HEK293 (cell line): Measurements from ENCODE around the gene NKX1-1.

Experiments
- CTCF ChIA-PET: fragments of 350-600 bp; formaldehyde crosslinking; extraction: SDS; loops from one replicate; lab custom pipeline; 2021; ENCODE audit warnings: antibody characterized with exemption; lab: Yijun Ruan, JAX
- POLR2A ChIA-PET: fragments of 300-600 bp; formaldehyde crosslinking; extraction: SDS; loops from one replicate; lab custom pipeline; 2020; ENCODE audit warnings: antibody characterized with exemption, inconsistent platforms; lab: Yijun Ruan, JAX
- H3K27ac ChIP-seq: fragments of 200-500 bp; sonication (Bioruptor generic); 2 replicates; pipeline ENCODE4 v1.5.1; 2014; ENCODE audit warnings: low read depth, low read length, control low read depth, inconsistent platforms; ENCODE audit errors: extremely low read depth
- H3K36me3 ChIP-seq, 2 experiments: fragments of 200-500 bp in 1 of 2; sonication (Bioruptor generic) in 1 of 2; 1 replicate in 1 of 2; 2 replicates in 1 of 2; pipeline ENCODE4 v1.5.1; 2014 to 2017; ENCODE audit warnings: inconsistent platforms in 2 of 2, low read length in 2 of 2; ENCODE audit not compliant: control insufficient read depth in 2 of 2, insufficient read depth in 1 of 2
- H3K4me1 ChIP-seq: fragments of 200-500 bp; sonication (Bioruptor generic); 2 replicates; pipeline ENCODE4 v1.5.1; 2014; ENCODE audit warnings: mild to moderate bottlenecking, low read length, inconsistent platforms; ENCODE audit not compliant: control insufficient read depth, insufficient read depth
- H3K4me3 ChIP-seq: 2 replicates; pipeline ENCODE4 v1.5.1; 2011; ENCODE audit warnings: low read depth, mild to moderate bottlenecking, control low read depth, low read length, moderate library complexity
- H3K9me3 ChIP-seq: fragments of 200-500 bp; sonication (Bioruptor generic); 2 replicates; pipeline ENCODE4 v1.5.1; 2014; ENCODE audit warnings: low read depth, low read length, inconsistent platforms; ENCODE audit not compliant: control insufficient read depth, insufficient read depth
- KLF7 ChIP-seq: fragments of 450-650 bp; formaldehyde crosslinking; IDR thresholded peaks from 2 replicates; pipeline ENCODE4 v1.5.1; 2016; ENCODE audit warnings: missing biosample characterization, missing genetic modification characterization, borderline replicate concordance
- KLF9 ChIP-seq: fragments of 450-650 bp; formaldehyde crosslinking; IDR thresholded peaks from 2 replicates; pipeline ENCODE4 v1.5.1; 2016; ENCODE audit warnings: missing biosample characterization, missing genetic modification characterization, low read depth
- ZBTB21 ChIP-seq: fragments of 450-650 bp; formaldehyde crosslinking; IDR thresholded peaks from 2 replicates; pipeline ENCODE4 v1.5.1; 2017; ENCODE audit warnings: missing biosample characterization, missing genetic modification characterization
- ZFP37 ChIP-seq: fragments of 450-650 bp; formaldehyde crosslinking; IDR thresholded peaks from 2 replicates; pipeline ENCODE4 v1.5.1; 2016; ENCODE audit warnings: missing biosample characterization, missing genetic modification characterization
- ZNF138 ChIP-seq: fragments of 450-650 bp; formaldehyde crosslinking; IDR thresholded peaks from 2 replicates; pipeline ENCODE4 v1.5.1; 2016; ENCODE audit warnings: missing biosample characterization, missing genetic modification characterization, borderline replicate concordance
- ZNF169 ChIP-seq: fragments of 450-650 bp; formaldehyde crosslinking; IDR thresholded peaks from 2 replicates; pipeline ENCODE4 v1.5.1; 2016; ENCODE audit warnings: missing biosample characterization, missing genetic modification characterization
- ZNF2 ChIP-seq: fragments of 450-650 bp; formaldehyde crosslinking; IDR thresholded peaks from 2 replicates; pipeline ENCODE4 v1.5.1; 2016; ENCODE audit warnings: missing biosample characterization, missing genetic modification characterization
- ZNF23 ChIP-seq: fragments of 450-650 bp; formaldehyde crosslinking; IDR thresholded peaks from 2 replicates; pipeline ENCODE4 v1.5.1; 2016; ENCODE audit warnings: missing biosample characterization, missing genetic modification characterization, borderline replicate concordance
- ZNF274 ChIP-seq, 2 experiments: fragments of 200-500 bp in 1 of 2; fragments of 450-650 bp in 1 of 2; sonication (Bioruptor generic) in 1 of 2; formaldehyde crosslinking in 1 of 2; IDR thresholded peaks; 2 replicates each; pipeline versions ENCODE4 v1.5.1 to v1.6.1; 2014 to 2016; ENCODE audit warnings: borderline replicate concordance in 1 of 2, inconsistent platforms in 1 of 2, low read length in 1 of 2, missing biosample characterization in 1 of 2, missing genetic modification characterization in 1 of 2
- ZNF404 ChIP-seq: fragments of 450-650 bp; formaldehyde crosslinking; IDR thresholded peaks from 2 replicates; pipeline ENCODE4 v1.5.1; 2017; ENCODE audit warnings: missing biosample characterization, missing genetic modification characterization
- ZNF426 ChIP-seq: fragments of 450-650 bp; formaldehyde crosslinking; IDR thresholded peaks from 2 replicates; pipeline ENCODE4 v1.5.1; 2017; ENCODE audit warnings: missing biosample characterization, missing genetic modification characterization, mild to moderate bottlenecking, inconsistent platforms, moderate library complexity
- ZNF473 ChIP-seq: fragments of 450-650 bp; formaldehyde crosslinking; IDR thresholded peaks from 2 replicates; pipeline ENCODE4 v1.5.1; 2017; ENCODE audit warnings: missing biosample characterization, missing genetic modification characterization
- ZNF510 ChIP-seq: fragments of 450-650 bp; formaldehyde crosslinking; IDR thresholded peaks from 2 replicates; pipeline ENCODE4 v1.5.1; 2018; ENCODE audit warnings: mild to moderate bottlenecking, missing genetic modification characterization, missing biosample characterization; ENCODE audit not compliant: insufficient replicate concordance
- ZNF621 ChIP-seq: fragments of 450-650 bp; formaldehyde crosslinking; IDR thresholded peaks from 2 replicates; pipeline ENCODE4 v1.5.1; 2017; ENCODE audit warnings: missing biosample characterization, missing genetic modification characterization
- ZNF654 ChIP-seq: fragments of 450-650 bp; formaldehyde crosslinking; IDR thresholded peaks from 2 replicates; pipeline ENCODE4 v1.5.1; 2016; ENCODE audit warnings: low read depth, missing biosample characterization, missing genetic modification characterization
- ZNF830 ChIP-seq: fragments of 450-650 bp; IDR thresholded peaks from 2 replicates; pipeline ENCODE4 v1.5.0; 2018; ENCODE audit warnings: missing biosample characterization, missing genetic modification characterization, low read depth, mild to moderate bottlenecking, moderate library complexity
- TF ChIP-seq, protein P1 (sequence below): fragments of 450-650 bp; IDR thresholded peaks from 2 replicates; pipeline ENCODE4 v1.5.1; 2018; ENCODE audit warnings: missing biosample characterization, mild to moderate bottlenecking, missing genetic modification characterization
- TF ChIP-seq, protein P2 (sequence below): fragments of 450-650 bp; formaldehyde crosslinking; IDR thresholded peaks from 2 replicates; pipeline ENCODE4; 2016; ENCODE audit warnings: missing biosample characterization, missing genetic modification characterization
- TF ChIP-seq, protein P3 (sequence below): fragments of 450-650 bp; formaldehyde crosslinking; IDR thresholded peaks from 2 replicates; pipeline ENCODE4 v1.5.1; 2017; ENCODE audit warnings: missing biosample characterization, missing genetic modification characterization
- TF ChIP-seq, protein P4 (sequence below): fragments of 450-650 bp; formaldehyde crosslinking; optimal IDR thresholded peaks from 2 replicates; pipeline ENCODE3; 2016; ENCODE audit warnings: missing biosample characterization, mild to moderate bottlenecking, missing genetic modification characterization

The NKX1-1 gene

DNA sequence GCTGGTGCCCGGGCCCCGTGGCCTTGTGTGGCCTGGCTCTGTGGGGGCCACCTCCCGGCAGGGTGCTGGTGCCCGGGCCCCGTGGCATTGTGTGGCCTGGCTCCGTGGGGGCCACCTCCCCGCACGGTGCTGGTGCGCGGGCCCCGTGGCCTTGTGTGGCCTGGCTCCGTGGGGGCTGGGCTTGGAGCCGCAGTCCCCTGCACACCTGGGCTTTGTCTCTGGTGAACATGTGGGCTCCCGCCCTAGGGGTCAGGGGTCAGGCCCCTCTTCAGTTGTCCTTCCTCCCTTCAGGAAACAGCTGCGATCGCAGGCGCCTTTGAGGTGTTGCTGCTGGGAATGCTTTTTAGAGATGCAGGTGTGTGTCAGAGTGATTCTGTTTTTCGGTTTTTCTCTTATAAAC, 42.0 kb downstream of the NKX1-1 start:
- ChIA-PET POLR2A (no interaction called here), CTCF (interaction anchor here (1.6 kb wide), 1 partner anchor 8 kb away, joined by 3 read pairs; no protein-coding TSS in a partner anchor)
- H3K4me3 ChIP-seq, result no peak overlapping the region
- no peaks in the 10 kb centered on the region for H3K4me1 ChIP-seq
- no peak overlapping the region for H3K27ac ChIP-seq
- no peak for TF ChIP-seq ZNF830 (tag by site-specific recombination)
- TF ChIP-seq, protein P1, sequence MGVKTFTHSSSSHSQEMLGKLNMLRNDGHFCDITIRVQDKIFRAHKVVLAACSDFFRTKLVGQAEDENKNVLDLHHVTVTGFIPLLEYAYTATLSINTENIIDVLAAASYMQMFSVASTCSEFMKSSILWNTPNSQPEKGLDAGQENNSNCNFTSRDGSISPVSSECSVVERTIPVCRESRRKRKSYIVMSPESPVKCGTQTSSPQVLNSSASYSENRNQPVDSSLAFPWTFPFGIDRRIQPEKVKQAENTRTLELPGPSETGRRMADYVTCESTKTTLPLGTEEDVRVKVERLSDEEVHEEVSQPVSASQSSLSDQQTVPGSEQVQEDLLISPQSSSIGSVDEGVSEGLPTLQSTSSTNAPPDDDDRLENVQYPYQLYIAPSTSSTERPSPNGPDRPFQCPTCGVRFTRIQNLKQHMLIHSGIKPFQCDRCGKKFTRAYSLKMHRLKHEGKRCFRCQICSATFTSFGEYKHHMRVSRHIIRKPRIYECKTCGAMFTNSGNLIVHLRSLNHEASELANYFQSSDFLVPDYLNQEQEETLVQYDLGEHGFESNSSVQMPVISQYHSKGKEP (tag by site-specific recombination), result no peak
- TF ChIP-seq, protein P2, sequence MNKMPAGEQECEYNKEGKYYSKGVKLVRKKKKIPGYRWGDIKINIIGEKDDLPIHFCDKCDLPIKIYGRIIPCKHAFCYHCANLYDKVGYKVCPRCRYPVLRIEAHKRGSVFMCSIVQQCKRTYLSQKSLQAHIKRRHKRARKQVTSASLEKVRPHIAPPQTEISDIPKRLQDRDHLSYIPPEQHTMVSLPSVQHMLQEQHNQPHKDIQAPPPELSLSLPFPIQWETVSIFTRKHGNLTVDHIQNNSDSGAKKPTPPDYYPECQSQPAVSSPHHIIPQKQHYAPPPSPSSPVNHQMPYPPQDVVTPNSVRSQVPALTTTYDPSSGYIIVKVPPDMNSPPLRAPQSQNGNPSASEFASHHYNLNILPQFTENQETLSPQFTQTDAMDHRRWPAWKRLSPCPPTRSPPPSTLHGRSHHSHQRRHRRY (tag by site-specific recombination), result no peak
- TF ChIP-seq ZNF510, result no peak
- no peak for TF ChIP-seq ZNF274 (IDR thresholded peaks at IDR 0.05; ENCODE audit: low read length)
- TF ChIP-seq ZNF274 (tag by site-specific recombination; IDR thresholded peaks at IDR 0.05; ENCODE audit: borderline replicate concordance), result no peak
- peaks cover 0 to 43% of the 10 kb centered on the region in 2 experiments; a peak in 1 of 3 replicates for H3K36me3 ChIP-seq
- H3K9me3 ChIP-seq, result no peaks in the 10 kb centered on the region

DNA sequence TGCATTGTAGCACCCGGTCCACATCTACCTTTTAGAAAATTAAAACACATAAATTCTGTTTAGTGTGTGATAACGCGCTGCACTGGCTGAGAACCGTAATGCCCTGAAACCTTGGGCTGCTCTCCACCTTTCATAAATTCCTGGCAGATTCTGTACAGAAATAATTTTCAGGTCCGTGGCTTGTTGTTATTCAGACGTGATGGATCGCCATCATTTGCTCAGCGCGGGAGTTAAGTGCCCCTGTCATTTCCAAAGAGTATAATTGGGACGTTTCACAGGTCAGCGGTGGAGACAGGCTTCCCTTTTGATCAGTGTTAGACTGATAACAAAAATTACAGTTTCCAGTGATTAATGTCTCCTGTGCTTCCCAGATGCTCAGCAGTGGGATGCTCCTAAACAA, 42.7 kb downstream of the NKX1-1 start:
- Histone ChIP-seq H3K9me3 (no peaks in the 10 kb centered on the region), H3K27ac (no peak overlapping the region), H3K4me3 (no peak overlapping the region), H3K36me3 (peaks cover 0 to 47% of the 10 kb centered on the region in 2 experiments; a peak in 1 of 3 replicates), H3K4me1 (no peaks in the 10 kb centered on the region)
- no peak for TF ChIP-seq KLF9
- TF ChIP-seq ZNF621 (tag by site-specific recombination), result no peak
- TF ChIP-seq, protein P3, sequence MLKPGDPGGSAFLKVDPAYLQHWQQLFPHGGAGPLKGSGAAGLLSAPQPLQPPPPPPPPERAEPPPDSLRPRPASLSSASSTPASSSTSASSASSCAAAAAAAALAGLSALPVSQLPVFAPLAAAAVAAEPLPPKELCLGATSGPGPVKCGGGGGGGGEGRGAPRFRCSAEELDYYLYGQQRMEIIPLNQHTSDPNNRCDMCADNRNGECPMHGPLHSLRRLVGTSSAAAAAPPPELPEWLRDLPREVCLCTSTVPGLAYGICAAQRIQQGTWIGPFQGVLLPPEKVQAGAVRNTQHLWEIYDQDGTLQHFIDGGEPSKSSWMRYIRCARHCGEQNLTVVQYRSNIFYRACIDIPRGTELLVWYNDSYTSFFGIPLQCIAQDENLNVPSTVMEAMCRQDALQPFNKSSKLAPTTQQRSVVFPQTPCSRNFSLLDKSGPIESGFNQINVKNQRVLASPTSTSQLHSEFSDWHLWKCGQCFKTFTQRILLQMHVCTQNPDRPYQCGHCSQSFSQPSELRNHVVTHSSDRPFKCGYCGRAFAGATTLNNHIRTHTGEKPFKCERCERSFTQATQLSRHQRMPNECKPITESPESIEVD (tag by site-specific recombination), result no peak
- no peak for TF ChIP-seq ZBTB21 (tag by site-specific recombination)
- TF ChIP-seq ZFP37 (tag by site-specific recombination), result no peak
- TF ChIP-seq ZNF404 (tag by site-specific recombination), result no peak
- TF ChIP-seq ZNF473 (tag by site-specific recombination), result no peak
- TF ChIP-seq ZNF426 (tag by site-specific recombination), result no peak
- no peak for TF ChIP-seq ZNF654
- no peak for TF ChIP-seq KLF7 (tag by site-specific recombination)
- no peak for TF ChIP-seq ZNF2
- TF ChIP-seq ZNF138 (tag by site-specific recombination), result no peak
- TF ChIP-seq, protein P4, sequence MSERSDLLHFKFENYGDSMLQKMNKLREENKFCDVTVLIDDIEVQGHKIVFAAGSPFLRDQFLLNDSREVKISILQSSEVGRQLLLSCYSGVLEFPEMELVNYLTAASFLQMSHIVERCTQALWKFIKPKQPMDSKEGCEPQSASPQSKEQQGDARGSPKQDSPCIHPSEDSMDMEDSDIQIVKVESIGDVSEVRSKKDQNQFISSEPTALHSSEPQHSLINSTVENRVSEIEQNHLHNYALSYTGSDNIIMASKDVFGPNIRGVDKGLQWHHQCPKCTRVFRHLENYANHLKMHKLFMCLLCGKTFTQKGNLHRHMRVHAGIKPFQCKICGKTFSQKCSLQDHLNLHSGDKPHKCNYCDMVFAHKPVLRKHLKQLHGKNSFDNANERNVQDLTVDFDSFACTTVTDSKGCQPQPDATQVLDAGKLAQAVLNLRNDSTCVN, result no peak
- no peak for TF ChIP-seq ZNF23 (tag by site-specific recombination)
- TF ChIP-seq ZNF169 (tag by site-specific recombination), result no peak
- ChIA-PET POLR2A (no interaction called here), CTCF (no interaction called here)
